T follicular helper cell (primary cell): ENCODE data around the gene ERGIC1.

Experiments used
- DNase-seq: peaks from one replicate; pipeline ENCODE4 v3.0.0-alpha.2; 2020; ENCODE audit warnings: low read depth

ERGIC1 gene

DNA sequence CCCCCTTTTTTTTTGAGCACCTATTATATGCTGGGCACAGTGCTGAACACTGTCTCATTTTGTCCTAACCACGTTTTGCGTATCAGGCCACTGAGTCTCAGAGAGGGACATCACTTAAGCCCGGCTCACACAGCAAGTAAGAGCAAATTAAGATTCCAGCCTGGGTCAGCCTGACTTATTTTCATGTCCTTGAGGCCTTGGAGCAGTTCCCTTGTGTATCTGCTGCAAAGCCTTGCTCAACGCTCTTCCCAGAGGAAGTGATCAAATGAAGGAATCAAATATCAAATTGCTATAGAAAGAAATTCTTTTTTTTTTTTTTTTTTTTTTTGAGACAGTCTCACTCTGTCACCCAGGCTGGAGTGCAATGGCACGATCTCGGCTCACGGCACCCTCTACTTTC is 30.7 kb downstream of the ERGIC1 start:
- no peak for DNase-seq

DNA sequence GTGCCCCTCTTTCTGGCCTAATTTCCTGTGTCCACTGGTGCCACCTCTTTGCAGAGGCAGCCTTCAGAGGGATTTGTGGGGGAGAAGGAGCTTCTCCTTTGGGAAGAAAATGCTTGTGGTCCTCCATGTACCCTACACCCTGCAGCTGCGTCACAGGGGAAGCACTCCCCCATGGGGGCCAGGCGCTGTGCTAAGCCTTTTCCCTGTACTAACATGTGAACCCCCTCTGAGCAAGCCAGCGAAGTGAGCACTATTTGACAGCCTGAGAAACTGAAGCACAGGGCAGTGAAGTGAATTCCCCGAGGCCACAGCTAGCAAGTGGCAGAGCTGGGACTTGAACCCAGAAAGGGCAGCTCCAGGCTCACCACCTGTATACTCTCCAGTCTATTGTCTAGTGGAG is 32.3 kb downstream of the ERGIC1 start:
- DNase-seq, result no peak

GRCh38 chr5:172866802-172867748 is 33.0 kb downstream of the ERGIC1 start:
- DNase-seq, result no peak

DNA sequence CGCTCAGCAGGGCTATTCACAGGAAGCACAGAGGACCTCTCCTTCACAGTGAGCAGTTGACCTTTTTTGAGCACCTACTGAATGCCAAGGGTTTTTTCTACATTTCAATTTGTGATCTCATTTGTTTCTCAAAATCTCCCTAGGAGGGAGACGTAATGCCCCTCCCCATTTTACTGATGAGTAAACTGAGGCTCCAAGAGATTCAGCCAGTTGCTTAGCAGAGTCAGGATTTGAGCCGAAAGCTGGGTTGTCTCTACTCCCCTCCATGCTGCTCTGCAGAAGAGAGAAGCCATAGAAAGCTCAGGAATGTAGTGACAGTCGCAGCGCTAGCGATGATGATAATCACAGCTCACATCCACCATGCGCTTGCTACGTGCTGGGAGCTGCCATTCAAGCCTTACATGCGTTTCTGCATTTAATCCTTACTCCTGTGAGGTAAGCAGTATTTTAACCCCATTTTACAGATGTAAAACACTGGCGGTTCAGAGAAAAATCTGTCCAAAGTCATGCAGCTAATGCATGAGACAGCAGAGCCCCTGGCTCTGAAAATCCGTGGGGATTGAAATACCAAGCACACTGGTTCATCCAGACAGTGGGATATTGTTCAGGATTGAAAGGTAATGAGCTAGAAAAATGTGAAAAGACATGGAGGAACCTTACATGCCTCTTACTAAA is 33.8 kb downstream of the ERGIC1 start:
- DNase-seq, result no peak

- no peak for DNase-seq
Observed at GRCh38 chr5:172868436-172868923, 34.4 kb downstream of the ERGIC1 start.

DNA sequence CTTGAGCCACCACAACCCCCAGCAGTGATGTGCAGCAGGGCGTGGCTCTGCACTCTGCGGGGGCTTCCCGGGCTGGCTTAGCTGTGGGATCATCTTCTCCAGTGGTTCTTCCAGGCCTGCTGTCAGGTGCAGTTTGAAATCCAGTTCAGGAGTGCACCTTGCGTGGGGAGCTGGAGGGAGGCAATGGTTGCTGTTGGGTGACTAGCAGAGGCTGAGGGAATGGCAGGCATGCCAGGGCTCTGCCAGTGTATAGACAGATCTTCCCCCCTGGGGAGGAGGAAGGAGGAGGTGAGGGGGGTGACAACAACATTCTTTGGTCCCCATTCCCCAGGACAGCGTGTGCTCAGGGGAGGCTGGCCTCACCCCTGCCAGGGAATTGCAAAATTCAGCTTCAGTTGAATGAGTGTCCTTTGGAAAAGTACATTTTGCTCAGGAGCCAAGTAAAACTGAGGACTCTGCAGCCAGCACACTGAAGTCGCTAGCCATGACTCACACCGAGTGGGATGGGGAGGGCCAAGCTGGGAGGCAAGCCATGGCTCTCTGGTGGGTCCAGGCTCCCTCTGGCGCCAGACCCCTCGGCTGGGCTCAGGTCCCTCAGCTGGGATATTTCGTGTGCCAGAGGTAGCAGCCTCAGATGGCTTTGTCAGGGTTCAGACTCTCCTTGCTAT is 35.0 kb downstream of the ERGIC1 start:
- DNase-seq, result no peak

DNA sequence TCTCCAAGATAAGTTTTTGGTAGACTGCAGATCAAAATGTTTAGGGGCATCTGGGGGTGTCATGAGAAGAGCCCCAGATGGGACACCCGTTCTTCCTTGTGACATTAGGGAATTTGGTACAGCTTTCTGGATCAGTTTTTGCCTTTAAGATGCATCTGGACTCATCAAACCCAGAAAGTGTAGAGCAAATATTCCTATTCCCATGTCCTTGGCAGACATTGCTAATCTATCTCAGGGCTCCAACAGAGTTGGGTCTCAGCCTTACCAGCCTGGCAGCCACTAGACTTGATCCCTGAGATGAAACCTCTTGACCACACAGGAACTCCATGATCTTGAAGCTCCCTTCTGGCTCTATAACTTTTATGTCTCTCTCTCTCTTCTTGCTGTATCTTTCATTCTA is 35.6 kb downstream of the ERGIC1 start:
- no peak for DNase-seq

GRCh38 chr5:172870291-172870714 is 36.3 kb downstream of the ERGIC1 start:
- DNase-seq, result no peak

- DNase-seq, result no peak
Observed at GRCh38 chr5:172870715-172871461, 36.8 kb downstream of the ERGIC1 start.

- no peak for DNase-seq
Observed at GRCh38 chr5:172871536-172871935, 37.5 kb downstream of the ERGIC1 start.

DNA sequence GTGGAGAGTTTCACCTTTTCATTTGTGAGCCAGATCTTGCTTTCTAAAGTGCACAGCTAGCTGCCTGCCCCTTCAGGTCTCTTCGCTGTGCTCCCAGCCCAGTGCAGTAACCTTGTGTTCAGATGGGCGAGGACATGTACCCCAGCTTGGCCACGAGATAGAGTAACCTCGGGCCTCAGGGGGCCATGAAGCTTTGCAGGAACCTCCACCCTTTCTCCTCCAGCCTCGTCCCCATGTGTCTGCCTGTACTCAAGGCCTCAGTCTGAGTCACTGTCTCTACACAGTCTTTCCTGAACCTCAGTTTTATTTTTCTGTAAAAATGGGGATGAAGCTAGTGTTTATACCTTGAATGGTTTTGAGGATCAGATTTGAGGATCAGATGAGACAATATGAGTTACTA is 37.9 kb downstream of the ERGIC1 start:
- no peak for DNase-seq

DNA sequence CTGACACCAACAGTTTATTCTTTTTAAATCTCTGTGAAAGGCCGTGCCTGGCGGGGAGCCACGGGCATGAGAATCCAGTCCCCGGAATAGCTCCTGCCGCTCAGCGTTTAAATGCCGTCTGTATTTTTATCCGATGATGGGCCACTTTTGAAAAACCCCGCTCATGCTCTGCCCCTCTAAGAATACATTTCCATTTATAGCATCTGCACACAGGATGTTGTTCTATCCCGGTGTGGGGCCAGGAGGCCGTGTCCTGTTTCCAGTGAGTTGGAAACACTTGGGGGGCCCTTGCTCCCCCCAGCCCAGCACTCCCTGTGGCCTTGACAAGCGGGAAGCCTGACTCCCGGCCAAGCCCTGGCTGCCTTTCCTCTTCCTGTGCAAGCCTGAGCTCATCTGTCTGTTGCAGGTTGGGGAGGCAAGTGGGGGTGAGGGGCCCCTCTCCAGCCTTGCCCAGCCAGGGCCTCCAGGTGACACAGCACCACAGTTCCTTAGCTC is 39.0 kb downstream of the ERGIC1 start:
- no peak for DNase-seq

DNA sequence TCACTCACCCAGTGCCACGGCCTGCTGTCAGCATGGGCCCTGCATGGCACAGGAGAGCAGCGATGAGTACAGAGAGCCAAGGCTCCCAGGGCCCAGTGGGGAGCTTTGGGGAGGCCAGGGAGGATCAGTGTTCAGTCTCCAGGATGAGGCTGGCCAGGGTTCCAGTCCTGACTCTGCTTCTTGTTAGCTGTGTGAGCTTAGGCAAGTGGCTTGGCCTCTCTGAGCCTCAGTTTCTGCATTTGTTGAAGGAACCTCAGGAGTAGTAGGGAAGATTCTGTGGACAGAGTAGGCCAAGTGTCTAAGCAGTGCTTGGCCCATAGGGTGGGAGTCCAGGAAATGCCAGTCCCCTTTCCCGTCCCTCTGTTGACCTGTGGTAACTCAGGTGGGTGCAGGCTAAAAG is 39.5 kb downstream of the ERGIC1 start:
- no peak for DNase-seq

GRCh38 chr5:172874647-172875504 is 40.8 kb downstream of the ERGIC1 start:
- no peak for DNase-seq

GRCh38 chr5:172875505-172876279 is 41.6 kb downstream of the ERGIC1 start:
- no peak for DNase-seq

DNA sequence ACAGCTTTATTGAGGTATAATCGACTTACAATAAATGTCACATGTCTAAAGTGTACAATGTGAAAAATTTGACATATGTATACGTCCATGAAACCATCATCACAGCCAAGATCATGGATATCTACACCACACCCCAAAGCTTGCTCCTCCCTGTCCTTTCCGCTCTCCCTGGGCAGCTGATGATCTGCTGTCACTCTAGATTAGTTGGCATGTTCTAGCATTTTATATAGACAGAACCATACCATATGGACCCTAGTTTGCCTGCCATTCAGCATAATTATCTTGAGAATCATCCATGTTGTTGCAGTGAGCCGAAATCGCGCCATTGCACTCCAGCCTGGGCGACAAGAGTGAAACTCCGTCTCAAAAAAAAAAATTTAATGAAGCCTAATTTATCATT is 42.5 kb downstream of the ERGIC1 start:
- DNase-seq, result no peak

DNA sequence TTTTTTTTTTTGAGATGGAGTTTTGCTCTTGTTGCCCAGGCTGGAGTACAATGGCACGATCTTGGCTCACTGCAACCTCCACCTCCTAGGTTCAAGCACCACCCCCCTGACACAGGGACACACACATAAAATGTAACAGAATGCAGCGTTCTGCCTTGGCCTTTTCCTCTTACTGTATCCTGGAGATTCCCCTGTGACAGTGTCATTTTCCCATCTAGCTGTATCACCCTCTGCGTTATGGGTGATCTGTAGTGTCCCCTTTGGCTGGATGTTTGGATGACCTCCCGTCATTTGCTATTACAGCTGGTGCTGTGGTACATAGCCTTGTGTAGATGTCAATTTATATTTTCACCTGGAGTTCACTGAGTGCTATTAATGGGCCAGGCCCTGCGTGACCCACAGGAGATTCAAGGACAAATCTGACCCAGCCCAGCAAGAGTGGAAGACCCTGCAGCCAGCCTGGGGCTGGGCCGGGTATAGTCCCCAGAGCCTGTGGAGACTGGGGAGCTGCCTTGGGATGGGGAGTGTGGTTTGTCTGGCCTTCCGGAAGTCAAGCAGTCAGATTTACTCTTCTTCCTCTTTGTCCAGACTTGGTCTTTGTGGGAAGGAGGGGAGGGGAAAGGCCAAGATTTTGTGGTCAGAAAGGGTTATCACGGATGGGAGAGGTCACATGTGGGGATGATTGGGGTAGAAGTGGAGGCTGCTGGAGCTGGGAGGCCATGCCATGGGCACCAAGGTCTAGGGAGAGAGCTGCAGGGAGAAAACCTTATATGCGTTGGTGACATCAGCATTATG is 43.6 kb downstream of the ERGIC1 start:
- no peak for DNase-seq

DNA sequence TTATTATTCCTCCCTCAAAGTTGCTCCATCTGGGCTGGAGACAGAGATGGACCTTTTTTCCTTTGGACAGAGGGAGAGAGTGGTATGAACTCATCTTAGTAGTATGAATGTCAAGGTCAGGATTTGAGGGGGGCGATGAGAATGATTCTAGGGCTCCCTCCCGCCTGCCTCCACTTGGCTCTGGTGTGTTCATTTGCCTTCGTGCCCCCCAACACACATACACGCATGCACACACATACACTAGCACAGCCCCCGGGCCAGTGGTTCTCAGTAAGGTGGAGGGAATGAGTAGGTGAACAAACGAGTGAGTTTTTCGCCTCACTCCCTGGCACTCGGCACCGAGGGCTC is 44.5 kb downstream of the ERGIC1 start:
- DNase-seq, result no peak
